GM18517 (cell line): ENCODE data around the gene CREB5.

ENCODE experiments used
- ATAC-seq: cut with Tn5 transposase; IDR thresholded peaks from one replicate; pipeline ENCODE4 v1.9.1; 2021; ENCODE audit warnings: mild to moderate bottlenecking, moderate library complexity; ENCODE audit not compliant: unreplicated experiment

CREB5 gene

GRCh38 chr7:28571405-28571804, 159.1 kb downstream of the CREB5 start:
- no peak for ATAC-seq

GRCh38 chr7:28572321-28573058, 160.2 kb downstream of the CREB5 start:
- no peak for ATAC-seq

GRCh38 chr7:28573059-28573553, 160.8 kb downstream of the CREB5 start:
- ATAC-seq = no peak

- ATAC-seq = no peak
These were observed 161.5 kb downstream of the CREB5 start for GRCh38 chr7:28573651-28574301.

- no peak for ATAC-seq
These were observed 162.9 kb downstream of the CREB5 start for GRCh38 chr7:28575241-28575643.

- no peak for ATAC-seq
These were observed 164.3 kb downstream of the CREB5 start for GRCh38 chr7:28576656-28577055.

- no peak for ATAC-seq
These were observed 167.3 kb downstream of the CREB5 start for GRCh38 chr7:28579571-28579970.

GRCh38 chr7:28580665-28581064, 168.3 kb downstream of the CREB5 start:
- ATAC-seq = no peak

- no peak for ATAC-seq
These were observed 169.0 kb downstream of the CREB5 start for GRCh38 chr7:28581351-28581750.

GRCh38 chr7:28582226-28582625, 169.9 kb downstream of the CREB5 start:
- no peak for ATAC-seq

- no peak for ATAC-seq
These were observed 171.9 kb downstream of the CREB5 start for GRCh38 chr7:28584235-28584634.

GRCh38 chr7:28586736-28587135, 174.4 kb downstream of the CREB5 start:
- ATAC-seq = no peak

GRCh38 chr7:28587211-28587610, 174.9 kb downstream of the CREB5 start:
- ATAC-seq = no peak

- no peak for ATAC-seq
These were observed 176.3 kb downstream of the CREB5 start for GRCh38 chr7:28588602-28589001.

- no peak for ATAC-seq
These were observed 178.8 kb downstream of the CREB5 start for GRCh38 chr7:28591041-28591674.

- ATAC-seq = no peak
These were observed 179.5 kb downstream of the CREB5 start for GRCh38 chr7:28591725-28592349.

GRCh38 chr7:28592861-28593260, 180.5 kb downstream of the CREB5 start:
- ATAC-seq = no peak

- ATAC-seq = no peak
These were observed 182.8 kb downstream of the CREB5 start for GRCh38 chr7:28595076-28595475.

GRCh38 chr7:28595801-28596200, 183.5 kb downstream of the CREB5 start:
- no peak for ATAC-seq

GRCh38 chr7:28596245-28596935, 184.1 kb downstream of the CREB5 start:
- no peak for ATAC-seq

GRCh38 chr7:28597284-28597683, 185.0 kb downstream of the CREB5 start:
- no peak for ATAC-seq
